NT2/D1 (cell line): Measurements from ENCODE around the gene P2RX1.

Experiments used
- DNase-seq: peaks from one replicate; pipeline ENCODE4 v3.0.0-alpha.2; 2011; ENCODE audit warnings: low read depth, low spot score
- H3K27me3 ChIP-seq: 2 replicates; pipeline ENCODE4 v1.6.0; 2011; ENCODE audit warnings: mild to moderate bottlenecking; ENCODE audit not compliant: insufficient read length, insufficient read depth
- H3K36me3 ChIP-seq: 2 replicates; pipeline ENCODE4 v1.6.1; 2011; ENCODE audit warnings: mild to moderate bottlenecking, low read length, mixed read lengths; ENCODE audit not compliant: insufficient read depth, insufficient read length
- H3K4me1 ChIP-seq: 2 replicates; pipeline ENCODE4 v1.5.1; 2011; ENCODE audit not compliant: insufficient read depth, insufficient read length
- H3K4me3 ChIP-seq: 2 replicates; pipeline ENCODE4 v1.5.1; 2011; ENCODE audit warnings: low read depth; ENCODE audit not compliant: insufficient read length
- H3K9ac ChIP-seq: 2 replicates; pipeline ENCODE4 v1.6.0; 2011; ENCODE audit warnings: low read depth; ENCODE audit not compliant: insufficient read length
- H3K9me3 ChIP-seq: 2 replicates; pipeline ENCODE4 v1.5.1; 2011; ENCODE audit warnings: mild to moderate bottlenecking, low read length; ENCODE audit not compliant: insufficient read depth
- SUZ12 ChIP-seq: IDR thresholded peaks from 2 replicates; pipeline ENCODE4 v1.6.1; 2011; ENCODE audit not compliant: insufficient read length, insufficient read depth; ENCODE audit errors: extremely low read depth
- YY1 ChIP-seq: IDR thresholded peaks from 2 replicates; pipeline ENCODE4 v1.6.1; 2011; ENCODE audit not compliant: insufficient read length, insufficient read depth
- ZNF274 ChIP-seq: IDR thresholded peaks from 2 replicates; pipeline ENCODE4 v1.6.1; 2011; ENCODE audit warnings: mild to moderate bottlenecking, low read depth, low read length

P2RX1 gene

DNA sequence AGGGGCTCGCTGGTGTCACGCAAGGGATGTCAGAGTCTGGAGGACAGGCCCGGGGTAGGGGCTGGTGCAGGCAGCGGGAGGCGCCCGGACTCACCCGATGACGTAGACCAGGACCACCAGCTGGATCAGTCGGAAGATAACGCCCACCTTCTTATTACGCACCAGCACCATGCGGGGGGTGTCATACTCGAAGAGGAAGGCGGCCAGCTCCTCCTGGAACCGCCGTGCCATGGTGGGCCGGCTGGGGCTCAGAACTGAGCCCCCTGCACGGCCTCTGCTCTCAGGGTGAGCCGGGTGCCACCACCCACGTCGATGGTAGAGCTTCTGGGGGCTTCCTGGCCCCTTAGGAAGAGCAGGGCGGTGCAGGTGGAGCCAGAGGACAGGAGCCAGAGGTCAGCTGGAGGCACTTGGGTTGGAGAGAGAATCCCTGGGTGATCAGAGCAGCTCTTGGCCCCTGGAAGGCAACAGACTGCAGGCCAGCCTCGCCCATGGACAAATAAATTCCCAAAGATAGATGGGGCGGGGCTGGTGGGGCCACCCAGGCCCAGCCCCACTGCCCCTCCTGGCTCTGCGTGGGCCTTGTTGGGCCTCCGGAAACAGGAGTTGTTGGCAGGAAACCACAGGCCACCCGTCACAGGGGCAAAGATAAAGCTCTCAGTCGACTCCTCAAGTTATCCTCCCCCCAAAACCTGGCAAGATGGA is at the start of gene P2RX1:
Gene P2RX1 (minus strand): TSS at position 471 of the 702 bp plus-strand sequence. CDS start 240 bp downstream, at position 231.
- Histone ChIP-seq H3K4me3 (no peak within 1 kb of the TSS), H3K27me3 (peaks cover 2% of the 10 kb centered on the region), H3K9ac (no peak within 1 kb of the TSS), H3K4me1 (no peaks in the 10 kb centered on the region), H3K9me3 (no peaks in the 10 kb centered on the region), H3K36me3 (no peaks in the 10 kb centered on the region)
- DNase-seq: no peak
- TF ChIP-seq YY1: no peak
- no peak for TF ChIP-seq ZNF274
- TF ChIP-seq SUZ12: no peak

DNA sequence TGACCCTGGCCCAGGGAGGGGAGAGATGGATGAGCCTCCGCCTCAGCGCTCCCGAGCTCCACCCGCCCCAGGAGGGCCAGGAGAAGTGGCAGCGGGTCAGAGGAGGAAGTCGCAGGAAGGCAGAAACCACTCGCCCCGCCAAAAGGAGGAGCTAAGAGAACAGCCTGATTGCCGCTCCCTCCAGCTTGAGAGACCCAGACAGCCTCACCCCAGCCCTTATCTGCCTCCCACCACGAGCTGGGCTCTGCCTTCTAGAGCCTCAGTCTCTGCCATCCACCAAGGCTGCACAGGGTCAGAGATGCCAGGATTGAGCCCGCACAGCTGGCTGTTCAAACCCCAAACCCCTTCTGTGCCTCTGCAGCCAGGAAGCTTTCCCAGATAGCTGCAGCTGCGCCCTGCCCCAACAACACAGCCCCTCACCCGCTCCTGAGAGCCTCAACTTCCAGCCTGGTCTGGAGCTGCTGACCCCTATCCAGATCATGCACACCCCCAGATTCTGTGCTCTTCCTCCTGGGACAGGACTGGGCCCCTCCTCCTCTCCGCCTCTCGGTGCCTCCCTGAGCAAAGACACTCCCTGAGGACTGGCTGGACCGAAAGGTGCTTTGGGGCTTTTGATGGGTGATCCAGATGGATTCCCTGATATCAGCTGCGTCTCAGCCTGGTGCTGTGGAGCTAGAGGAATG is 49.0 kb upstream of the P2RX1 start:
- Histone ChIP-seq H3K27me3 (peaks cover 31% of the 10 kb centered on the region), H3K36me3 (no peaks in the 10 kb centered on the region)
- DNase-seq: peak; percentile 28

DNA sequence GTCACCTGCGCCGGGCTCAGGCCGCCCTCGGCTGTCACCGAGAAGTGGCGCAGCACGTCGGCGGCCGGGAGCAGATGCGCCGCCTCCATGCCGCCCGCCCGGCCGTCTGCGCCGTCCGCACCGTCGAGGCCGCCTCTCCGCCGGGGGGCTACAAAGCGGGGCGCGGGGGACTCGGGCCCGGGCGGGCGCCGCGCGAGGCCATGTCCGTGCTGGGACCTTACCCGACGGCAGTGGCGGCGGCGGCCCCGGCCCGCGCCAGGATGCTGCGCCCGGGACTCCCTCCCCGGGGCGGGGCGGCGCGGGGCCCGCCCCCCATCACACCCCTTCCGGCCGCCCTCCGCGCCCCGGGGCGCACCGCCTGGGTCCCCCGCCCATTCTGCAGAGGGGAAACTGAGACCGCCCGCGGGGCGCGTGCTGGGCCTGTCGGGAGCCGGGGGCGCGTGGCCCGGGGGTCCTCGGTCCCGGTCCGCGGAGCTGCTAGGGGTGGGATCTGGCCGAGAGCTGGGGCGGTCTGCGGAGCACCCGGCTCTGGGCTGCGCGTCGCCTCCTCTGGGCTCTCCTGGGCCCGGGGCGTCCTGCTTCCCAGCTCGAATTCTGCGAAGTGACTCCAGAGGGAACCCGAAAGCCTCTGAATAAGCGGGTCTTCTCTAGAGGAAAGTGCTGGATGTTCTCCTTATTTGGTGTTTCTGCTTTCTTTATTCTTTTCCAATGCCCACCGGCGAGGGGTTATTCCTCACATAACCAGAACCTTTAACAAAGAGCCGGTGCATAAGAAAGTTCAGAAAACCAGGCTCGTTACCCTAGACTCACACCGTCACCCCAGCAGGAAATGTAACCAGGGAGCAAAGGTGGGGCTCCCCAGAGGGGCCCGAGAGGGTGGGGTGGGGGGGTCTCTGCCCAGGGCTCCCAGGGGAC is 48.2 kb upstream of the P2RX1 start, which contains the start of gene ATP2A3:
Gene ATP2A3 (minus strand): TSS at position 235 of the 915 bp plus-strand sequence. CDS start 146 bp downstream, at position 89.
- DNase-seq: no peak

More for the DNA sequence above, 49.0 kb upstream of the P2RX1 start:
- Histone ChIP-seq H3K9me3 (no peaks in the 10 kb centered on the region), H3K4me1 (peaks cover 9% of the 10 kb centered on the region), H3K9ac (peak overlapping the region; percentile 71), H3K4me3 (peak overlapping the region; percentile 16)
- no peak for TF ChIP-seq SUZ12
- no peak for TF ChIP-seq ZNF274
- TF ChIP-seq YY1: no peak

DNA sequence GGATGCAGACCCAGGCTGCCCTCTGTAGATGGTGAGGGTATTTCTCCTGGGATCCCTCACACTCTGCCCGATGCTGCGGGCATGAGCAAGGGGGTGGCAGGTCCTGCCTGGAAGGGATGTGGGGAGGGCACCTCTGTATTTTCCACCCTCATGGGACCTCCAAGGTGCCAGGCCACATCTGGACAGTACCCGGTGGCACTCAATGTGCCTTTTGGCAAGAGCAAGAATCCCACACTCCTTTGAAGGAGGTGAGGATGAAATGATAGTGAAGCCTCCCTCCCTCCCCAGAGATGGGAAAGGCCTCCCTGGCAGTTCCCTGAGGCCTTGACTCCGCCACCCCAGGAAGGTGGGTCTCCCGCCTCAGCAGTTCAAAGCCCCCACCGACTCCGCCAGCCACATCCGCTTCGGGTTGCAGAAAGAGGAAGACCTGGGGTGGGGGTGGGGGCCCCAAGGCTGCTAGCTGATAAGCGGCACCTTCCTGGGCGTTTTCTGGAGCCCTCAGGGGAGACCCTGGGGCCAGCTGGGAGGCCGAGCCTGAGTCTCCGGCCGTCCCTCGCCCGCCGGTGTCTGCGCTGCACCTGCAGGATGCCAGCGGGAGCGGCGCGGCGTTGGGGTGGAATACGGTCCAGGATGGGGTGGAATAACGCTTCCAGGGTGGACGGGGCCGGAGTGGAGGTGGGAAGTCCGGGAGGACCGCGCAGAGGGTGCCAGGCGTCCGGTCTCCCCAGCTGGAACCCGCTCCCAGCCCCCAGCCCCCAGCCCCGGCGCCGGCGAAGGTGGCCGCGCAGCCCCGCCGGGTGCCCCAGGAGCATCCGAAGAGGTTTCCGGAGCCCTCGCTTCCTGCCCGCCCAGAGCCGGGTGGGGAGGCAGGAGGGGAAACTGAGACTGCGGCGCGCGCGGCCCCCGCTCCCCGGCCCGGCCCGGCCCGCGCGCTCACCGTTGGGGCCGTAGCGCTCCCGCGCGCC is 47.3 kb upstream of the P2RX1 start:
- TF ChIP-seq SUZ12 (peak; percentile 19), ZNF274 (no peak), YY1 (no peak)
- H3K9ac ChIP-seq: peak overlapping the region; percentile 21
- H3K9me3 ChIP-seq: no peaks in the 10 kb centered on the region
- H3K4me1 ChIP-seq: peaks cover 16% of the 10 kb centered on the region
- no peaks in the 10 kb centered on the region for H3K36me3 ChIP-seq
- peak overlapping the region; percentile 41 for H3K4me3 ChIP-seq
- H3K27me3 ChIP-seq: peaks cover 31% of the 10 kb centered on the region
- no peak for DNase-seq

More for the DNA sequence above, 48.2 kb upstream of the P2RX1 start, which contains the start of gene ATP2A3:
- H3K4me3 ChIP-seq: peak within 1 kb of the TSS; percentile 41
- TF ChIP-seq SUZ12 (no peak), ZNF274 (no peak), YY1 (no peak)
- H3K27me3 ChIP-seq: peaks cover 31% of the 10 kb centered on the region
- H3K36me3 ChIP-seq: no peaks in the 10 kb centered on the region
- H3K4me1 ChIP-seq: peaks cover 16% of the 10 kb centered on the region
- peak within 1 kb of the TSS; percentile 71 for H3K9ac ChIP-seq
- no peaks in the 10 kb centered on the region for H3K9me3 ChIP-seq

DNA sequence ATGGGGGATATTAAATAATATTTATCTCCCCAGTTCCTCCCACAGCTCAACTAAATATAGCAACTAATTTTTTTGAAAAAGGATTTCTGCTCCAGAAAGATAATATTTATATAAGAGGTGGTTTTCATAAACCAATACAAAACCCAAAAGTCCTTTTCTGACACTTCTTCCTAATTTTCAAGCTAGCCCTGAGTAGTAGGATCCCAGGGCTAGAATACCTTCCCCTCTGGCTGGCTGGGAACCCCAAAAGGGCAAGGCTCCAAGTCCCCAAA is 46.6 kb upstream of the P2RX1 start:
- peaks cover 16% of the 10 kb centered on the region for H3K4me1 ChIP-seq
- H3K9ac ChIP-seq: peak overlapping the region; percentile 10
- H3K27me3 ChIP-seq: peaks cover 31% of the 10 kb centered on the region

More for the DNA sequence above, 46.6 kb upstream of the P2RX1 start:
- TF ChIP-seq YY1 (no peak), SUZ12 (no peak), ZNF274 (no peak)
- Histone ChIP-seq H3K9me3 (no peaks in the 10 kb centered on the region), H3K36me3 (no peaks in the 10 kb centered on the region), H3K4me3 (no peak overlapping the region)
- DNase-seq: no peak
